GM18951 (cell line): ENCODE data around the gene FCF1.
A peak's percentile ranks its signal among the peaks of the same experiment; 100 is the strongest.
"Not testable (repeated sequence)": the region's sequence is repeated elsewhere in the genome, so short reads cannot be mapped to it uniquely, and the experiment has no call there.

Source experiments
- POLR2A ChIP-seq: IDR thresholded peaks from 4 replicates; pipeline ENCODE4 v1.6.1; 2011; ENCODE audit warnings: mild to moderate bottlenecking; ENCODE audit not compliant: insufficient read length, insufficient read depth; ENCODE audit errors: extremely low read depth
- in situ Hi-C: fragments of 300-500 bp; cut with MboI; formaldehyde crosslinking; loops from one replicate; pipeline ENCODE4 v1.12.0; 2022; ENCODE audit warnings: low sequenced_read_pairs, mixed read lengths, inconsistent platforms; ENCODE audit not compliant: unreplicated experiment

The FCF1 gene

GRCh38 chr14:74720526-74720925 lies 7.6 kb downstream of the FCF1 start:
- in situ Hi-C loops: no loop called here
- no peak for TF ChIP-seq POLR2A

DNA sequence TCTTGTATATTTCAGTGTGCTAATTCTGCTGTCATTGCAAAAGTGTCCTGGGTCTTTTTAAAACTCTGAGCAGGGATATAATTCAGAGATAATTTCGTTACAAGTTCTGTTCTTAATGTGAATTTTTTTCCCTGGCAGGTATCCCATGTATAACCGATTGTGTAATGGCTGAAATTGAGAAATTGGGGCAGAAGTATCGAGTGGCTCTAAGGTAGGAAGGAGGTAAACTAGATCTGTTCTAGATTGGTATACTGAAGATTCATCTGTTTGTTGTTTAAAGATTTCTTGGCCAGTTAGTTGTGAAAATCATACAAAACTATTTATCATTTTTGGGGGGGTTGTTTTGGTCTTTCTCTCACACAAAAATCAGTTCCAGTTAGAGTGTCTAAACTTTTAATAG lies 10.2 kb downstream of the FCF1 start:
- no peak for TF ChIP-seq POLR2A
- in situ Hi-C loops: no loop called here

GRCh38 chr14:74732387-74732786 lies 19.4 kb downstream of the FCF1 start:
- TF ChIP-seq POLR2A: no peak
- in situ Hi-C loops: no loop called here

- in situ Hi-C loops: no loop called here
- TF ChIP-seq POLR2A: no peak
Measured at GRCh38 chr14:74733221-74733620, 20.3 kb downstream of the FCF1 start.

GRCh38 chr14:74735125-74735524 lies 22.2 kb downstream of the FCF1 start:
- TF ChIP-seq POLR2A: no peak
- in situ Hi-C loops: no loop called here

DNA sequence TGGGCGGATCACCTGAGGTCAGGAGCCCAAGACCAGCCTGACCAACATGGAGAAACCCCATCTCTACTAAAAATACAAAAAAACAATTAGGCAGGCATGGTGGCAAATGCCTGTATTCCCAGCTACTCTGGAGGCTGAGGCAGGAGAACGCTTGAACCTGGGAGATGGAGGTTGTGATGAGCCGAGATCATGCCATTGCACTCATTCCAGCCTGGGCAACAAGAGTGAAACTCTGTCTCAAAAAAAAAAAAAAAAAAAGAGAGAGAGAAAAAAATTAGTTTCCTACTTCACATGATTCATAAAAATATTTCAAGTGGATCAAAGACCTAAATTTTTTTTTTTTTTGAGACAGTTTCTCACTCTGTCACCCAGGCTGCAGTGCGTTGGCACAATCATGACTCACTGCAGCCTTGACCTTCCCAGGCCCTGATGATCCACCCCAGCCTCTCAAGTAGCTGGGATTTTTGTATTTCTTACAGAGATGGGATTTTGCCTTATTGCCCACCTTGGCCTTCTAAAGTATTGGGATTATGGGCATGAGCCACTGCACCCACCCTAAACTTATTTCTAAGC lies 24.9 kb downstream of the FCF1 start:
- TF ChIP-seq POLR2A: no peak
- in situ Hi-C loops: no loop called here

- in situ Hi-C loops: no loop called here
- no peak for TF ChIP-seq POLR2A
Measured at GRCh38 chr14:74739293-74740030, 26.5 kb downstream of the FCF1 start.

DNA sequence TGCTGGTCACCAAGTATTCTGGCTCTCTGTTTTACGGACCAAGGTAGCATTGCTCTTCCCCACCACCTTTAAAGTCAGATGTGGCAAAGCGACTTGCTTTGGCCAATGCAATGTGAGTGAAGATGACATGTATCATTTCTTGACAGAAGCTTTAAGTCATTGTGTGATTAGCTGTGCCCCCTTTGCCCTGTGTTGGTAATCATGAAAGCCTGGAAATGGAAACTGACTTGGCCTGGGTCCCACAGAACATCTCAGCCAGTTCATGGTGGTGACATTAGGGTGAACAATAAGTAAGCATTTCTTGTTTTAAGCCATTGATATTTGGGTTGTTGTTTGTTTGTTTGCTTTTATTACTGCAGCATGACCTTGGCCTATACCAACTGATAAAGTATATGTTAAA lies 34.3 kb downstream of the FCF1 start:
- no peak for TF ChIP-seq POLR2A
- in situ Hi-C loops: no loop called here

DNA sequence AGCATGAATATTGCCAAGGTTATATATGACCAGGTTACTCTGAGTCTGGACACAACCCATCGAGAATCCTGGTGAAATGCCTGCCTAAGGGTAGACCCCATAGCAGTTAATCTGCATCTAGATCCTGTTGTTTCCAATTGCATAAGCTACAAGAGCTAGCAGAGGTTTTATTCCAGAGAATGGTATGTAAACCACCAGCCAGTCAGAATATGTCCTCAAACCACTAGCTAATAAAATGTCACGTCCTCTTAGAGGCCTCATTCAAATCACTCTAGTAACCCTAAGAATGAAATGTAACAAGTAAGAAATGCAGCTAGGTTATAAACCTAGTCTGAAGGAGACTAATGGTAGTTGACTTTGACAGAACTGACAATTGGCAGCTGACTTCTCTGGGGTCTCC lies 41.2 kb downstream of the FCF1 start:
- TF ChIP-seq POLR2A: no peak
- in situ Hi-C loops: no loop called here

DNA sequence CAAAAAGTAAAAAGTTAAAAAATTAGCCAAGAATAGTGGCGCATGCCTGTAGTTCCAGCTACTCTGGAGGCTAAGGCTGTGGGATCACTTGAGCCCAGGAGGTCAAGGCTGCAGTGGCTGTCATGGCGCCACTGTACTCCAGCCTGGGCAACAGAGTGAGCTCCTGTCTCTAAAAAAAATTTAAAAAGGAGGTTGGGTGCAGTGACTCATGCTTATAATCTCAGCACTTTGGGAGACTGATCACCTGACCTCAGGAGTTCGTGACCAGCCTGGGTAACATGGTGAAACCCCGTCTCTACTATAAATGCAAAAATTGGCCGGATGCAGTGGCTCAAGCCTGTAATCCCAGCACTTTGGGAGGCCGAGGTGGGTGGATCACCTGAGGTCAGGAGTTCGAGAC lies 42.0 kb downstream of the FCF1 start:
- no peak for TF ChIP-seq POLR2A
- in situ Hi-C loops: no loop called here

GRCh38 chr14:74756326-74756725 lies 43.4 kb downstream of the FCF1 start:
- in situ Hi-C loops: no loop called here
- no peak for TF ChIP-seq POLR2A

DNA sequence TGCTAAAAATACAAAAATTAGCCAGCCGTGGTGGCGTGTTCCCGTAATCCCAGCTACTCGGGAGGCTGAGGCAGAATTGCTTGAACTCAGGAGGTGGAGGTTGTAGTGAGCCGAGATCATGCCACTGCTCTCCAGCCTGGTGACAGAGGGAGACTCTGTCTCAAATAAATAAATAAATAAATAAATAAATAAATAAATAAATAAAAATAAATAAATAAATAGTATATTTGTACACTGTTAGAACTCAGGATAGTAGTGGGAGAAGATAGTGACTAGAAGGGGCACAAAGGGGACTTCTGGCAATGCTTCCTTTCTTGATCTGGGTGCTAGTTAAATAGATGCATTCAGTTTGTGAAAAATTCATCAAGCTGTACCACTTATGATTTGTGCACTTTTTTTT lies 45.6 kb downstream of the FCF1 start:
- in situ Hi-C loops: not testable (repeated sequence)

GRCh38 chr14:74762917-74763802 lies 50.2 kb downstream of the FCF1 start, which contains the start of gene YLPM1:
Gene YLPM1 (plus strand): TSS chr14:74763316. CDS start chr14:74763490, 174 bp downstream.
- TF ChIP-seq POLR2A: peak; percentile 98
- in situ Hi-C loops: no loop called here
